CMK (cell line): ENCODE results near the gene CDH22.

Source experiments
- DNase-seq: peaks from one replicate; pipeline ENCODE4 v3.0.0-alpha.2; 2010; ENCODE audit warnings: low read depth

Gene CDH22

GRCh38 chr20:46343348-46343974 is 35.2 kb upstream of the CDH22 start:
- no peak for DNase-seq

GRCh38 chr20:46342451-46343347 is 34.4 kb upstream of the CDH22 start:
- DNase-seq: no peak

- no peak for DNase-seq
These were observed 33.7 kb upstream of the CDH22 start for GRCh38 chr20:46342010-46342378.

- no peak for DNase-seq
These were observed 33.0 kb upstream of the CDH22 start for GRCh38 chr20:46341074-46342009.

GRCh38 chr20:46339037-46339436 is 30.7 kb upstream of the CDH22 start:
- DNase-seq: no peak

GRCh38 chr20:46336735-46337134 is 28.4 kb upstream of the CDH22 start:
- no peak for DNase-seq

- no peak for DNase-seq
These were observed 26.1 kb upstream of the CDH22 start for GRCh38 chr20:46334303-46334904.

GRCh38 chr20:46333161-46333991 is 25.1 kb upstream of the CDH22 start:
- DNase-seq: no peak

- DNase-seq: no peak
These were observed 24.3 kb upstream of the CDH22 start for GRCh38 chr20:46332373-46333160.

- no peak for DNase-seq
These were observed 23.5 kb upstream of the CDH22 start for GRCh38 chr20:46331611-46332361.

GRCh38 chr20:46330831-46331371 is 22.6 kb upstream of the CDH22 start:
- no peak for DNase-seq

- no peak for DNase-seq
These were observed 21.9 kb upstream of the CDH22 start for GRCh38 chr20:46330072-46330763.

- no peak for DNase-seq
These were observed 20.0 kb upstream of the CDH22 start for GRCh38 chr20:46328200-46328882.

GRCh38 chr20:46327557-46327956 is 19.3 kb upstream of the CDH22 start:
- no peak for DNase-seq

GRCh38 chr20:46325789-46326188 is 17.5 kb upstream of the CDH22 start:
- DNase-seq: no peak

- DNase-seq: no peak
These were observed 16.8 kb upstream of the CDH22 start for GRCh38 chr20:46324960-46325703.

GRCh38 chr20:46324379-46324778 is 16.1 kb upstream of the CDH22 start:
- no peak for DNase-seq
